ENCODE data around the gene DHX36.

The DHX36 gene, protein sequence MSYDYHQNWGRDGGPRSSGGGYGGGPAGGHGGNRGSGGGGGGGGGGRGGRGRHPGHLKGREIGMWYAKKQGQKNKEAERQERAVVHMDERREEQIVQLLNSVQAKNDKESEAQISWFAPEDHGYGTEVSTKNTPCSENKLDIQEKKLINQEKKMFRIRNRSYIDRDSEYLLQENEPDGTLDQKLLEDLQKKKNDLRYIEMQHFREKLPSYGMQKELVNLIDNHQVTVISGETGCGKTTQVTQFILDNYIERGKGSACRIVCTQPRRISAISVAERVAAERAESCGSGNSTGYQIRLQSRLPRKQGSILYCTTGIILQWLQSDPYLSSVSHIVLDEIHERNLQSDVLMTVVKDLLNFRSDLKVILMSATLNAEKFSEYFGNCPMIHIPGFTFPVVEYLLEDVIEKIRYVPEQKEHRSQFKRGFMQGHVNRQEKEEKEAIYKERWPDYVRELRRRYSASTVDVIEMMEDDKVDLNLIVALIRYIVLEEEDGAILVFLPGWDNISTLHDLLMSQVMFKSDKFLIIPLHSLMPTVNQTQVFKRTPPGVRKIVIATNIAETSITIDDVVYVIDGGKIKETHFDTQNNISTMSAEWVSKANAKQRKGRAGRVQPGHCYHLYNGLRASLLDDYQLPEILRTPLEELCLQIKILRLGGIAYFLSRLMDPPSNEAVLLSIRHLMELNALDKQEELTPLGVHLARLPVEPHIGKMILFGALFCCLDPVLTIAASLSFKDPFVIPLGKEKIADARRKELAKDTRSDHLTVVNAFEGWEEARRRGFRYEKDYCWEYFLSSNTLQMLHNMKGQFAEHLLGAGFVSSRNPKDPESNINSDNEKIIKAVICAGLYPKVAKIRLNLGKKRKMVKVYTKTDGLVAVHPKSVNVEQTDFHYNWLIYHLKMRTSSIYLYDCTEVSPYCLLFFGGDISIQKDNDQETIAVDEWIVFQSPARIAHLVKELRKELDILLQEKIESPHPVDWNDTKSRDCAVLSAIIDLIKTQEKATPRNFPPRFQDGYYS

GRCh38 chr3:154323891-154324738 lies at the start of gene DHX36:
Gene DHX36 (minus strand): TSS chr3:154324487. CDS start chr3:154324416, 71 bp downstream.
- peak; percentile 93 for DNase-seq (ENCODE audit: low spot score)

DNA sequence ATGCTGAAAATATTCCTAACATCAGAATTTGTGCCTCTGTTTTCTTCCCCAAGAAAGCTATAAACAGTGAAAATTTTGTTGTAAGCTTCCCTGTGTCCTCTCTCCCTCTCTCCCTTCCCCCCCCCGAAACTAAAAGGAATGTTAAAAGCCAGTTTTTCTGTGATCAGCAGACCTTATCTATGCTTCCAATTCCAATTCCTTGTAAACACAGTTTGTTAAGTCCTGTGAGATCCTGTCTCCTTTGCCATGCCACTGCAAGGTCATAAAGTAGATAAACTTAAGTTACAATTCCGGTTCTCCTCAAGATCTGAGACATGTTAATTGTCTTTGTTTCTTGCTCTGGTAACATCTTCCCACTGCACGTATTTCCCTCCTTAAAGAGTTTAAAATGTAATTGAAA lies 42.9 kb upstream of the DHX36 start:
- DNase-seq (ENCODE audit: low spot score), result no peak

GRCh38 chr3:154364849-154365248 lies 40.6 kb upstream of the DHX36 start:
- DNase-seq (ENCODE audit: low spot score), result no peak

GRCh38 chr3:154361099-154361498 lies 36.8 kb upstream of the DHX36 start:
- DNase-seq (ENCODE audit: low spot score), result no peak

DNA sequence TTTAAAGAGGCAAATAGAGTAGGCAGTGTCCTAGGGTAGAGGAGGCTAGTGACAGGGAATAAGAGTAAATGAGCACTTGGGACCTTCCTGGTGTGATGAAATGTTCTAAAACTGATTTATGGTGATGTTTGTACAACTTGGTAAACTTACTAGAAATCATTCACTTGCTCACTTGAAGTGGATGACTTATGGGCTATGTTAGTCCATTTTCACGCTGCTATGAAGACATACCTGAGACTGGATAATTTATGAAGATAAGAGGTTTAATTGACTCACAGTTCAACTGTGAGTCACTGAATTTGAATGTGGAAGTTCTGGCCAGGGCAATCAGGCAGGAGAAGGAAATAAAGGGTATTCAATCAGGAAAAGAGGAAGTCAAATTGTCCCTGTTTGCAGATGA lies 31.7 kb upstream of the DHX36 start:
- no peak for DNase-seq (ENCODE audit: low spot score)

DNA sequence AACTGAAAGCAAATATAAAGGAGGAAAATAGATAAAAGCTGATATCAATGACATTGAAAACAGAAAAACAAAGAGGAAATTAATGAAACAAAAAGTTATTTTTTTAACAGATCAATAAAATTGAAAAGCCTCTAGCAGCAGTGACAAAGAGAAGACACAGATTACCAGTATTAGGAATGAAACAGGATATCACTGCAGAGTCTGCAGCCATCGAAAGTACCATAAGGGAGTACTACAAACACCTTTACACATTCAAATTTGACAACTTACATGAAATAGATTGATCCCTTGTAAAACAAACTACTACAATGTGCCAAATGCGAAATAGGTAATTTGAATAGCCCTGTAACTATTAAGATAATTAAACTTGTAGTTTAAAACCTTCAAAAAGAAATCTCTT lies 24.9 kb upstream of the DHX36 start:
- no peak for DNase-seq (ENCODE audit: low spot score)

- no peak for DNase-seq (ENCODE audit: low spot score)
These were observed 21.3 kb upstream of the DHX36 start for GRCh38 chr3:154345422-154346122.

GRCh38 chr3:154338570-154338969 lies 14.3 kb upstream of the DHX36 start:
- no peak for DNase-seq (ENCODE audit: low spot score)

- DNase-seq (ENCODE audit: low spot score), result no peak
These were observed 13.7 kb upstream of the DHX36 start for GRCh38 chr3:154338008-154338407.

- DNase-seq (ENCODE audit: low spot score), result peak; percentile 36
These were observed 10.7 kb upstream of the DHX36 start for GRCh38 chr3:154334973-154335420.

- no peak for DNase-seq (ENCODE audit: low spot score)
These were observed 3.6 kb upstream of the DHX36 start for GRCh38 chr3:154327871-154328270.

- peak; percentile 33 for DNase-seq (ENCODE audit: low spot score)
These were observed 632 bp upstream of the DHX36 start for GRCh38 chr3:154324919-154325318.

DNA sequence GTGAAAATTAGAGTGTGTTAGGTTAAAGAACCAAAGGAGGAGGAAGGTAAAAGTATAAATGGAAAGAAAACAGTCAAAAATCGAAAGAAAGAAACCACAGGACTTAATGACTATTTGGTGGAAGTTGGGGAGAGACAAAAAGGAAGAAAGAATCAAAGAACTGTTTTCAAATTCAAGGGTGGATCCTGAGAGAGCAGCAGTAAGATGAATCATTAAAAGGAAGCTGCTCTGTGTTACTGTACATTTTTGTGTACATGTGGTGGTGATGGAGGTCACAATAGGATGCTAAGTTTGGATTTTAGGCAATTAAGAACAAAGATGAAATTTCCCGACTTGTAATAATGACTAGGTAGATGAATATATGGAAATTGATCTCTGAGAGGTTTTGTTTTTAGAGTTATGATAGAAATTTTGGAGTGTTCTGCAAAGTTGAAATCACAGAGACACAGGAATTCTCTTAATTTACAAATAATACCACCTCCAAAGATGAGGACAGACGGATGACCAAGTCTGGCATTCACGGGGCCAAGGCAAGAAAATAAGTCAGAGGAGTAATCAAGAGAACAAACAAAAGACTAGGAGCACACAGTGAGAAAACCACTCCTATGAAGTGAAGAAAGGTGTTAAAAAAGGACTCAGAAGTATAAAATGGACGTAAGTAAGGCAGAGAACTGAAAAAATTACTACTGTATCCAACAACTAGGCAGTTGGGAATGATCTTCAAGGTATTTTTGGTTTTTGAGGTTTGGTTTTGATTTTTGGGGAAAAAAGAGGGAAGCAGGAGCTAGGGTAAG lies 7.1 kb downstream of the DHX36 start:
- DNase-seq (ENCODE audit: low spot score), result no peak

DNA sequence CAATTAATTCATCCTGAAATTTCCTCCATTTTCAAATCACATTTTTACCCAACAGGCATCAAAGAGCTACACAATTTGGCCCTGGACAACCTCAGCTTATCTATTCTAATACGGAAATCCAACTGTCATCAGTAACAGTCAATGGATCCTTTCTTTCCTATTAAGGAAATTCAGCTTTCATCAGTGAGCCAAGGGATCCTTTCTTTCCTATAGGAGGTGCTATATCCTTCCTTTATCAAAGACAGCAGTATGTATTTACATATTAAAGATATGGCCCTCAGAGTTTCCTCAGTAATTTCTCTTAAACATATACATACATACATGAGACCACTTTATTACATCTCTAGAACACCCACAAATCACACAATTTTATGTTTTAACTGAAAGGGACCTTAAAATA lies 10.1 kb downstream of the DHX36 start:
- DNase-seq (ENCODE audit: low spot score), result no peak

DNA sequence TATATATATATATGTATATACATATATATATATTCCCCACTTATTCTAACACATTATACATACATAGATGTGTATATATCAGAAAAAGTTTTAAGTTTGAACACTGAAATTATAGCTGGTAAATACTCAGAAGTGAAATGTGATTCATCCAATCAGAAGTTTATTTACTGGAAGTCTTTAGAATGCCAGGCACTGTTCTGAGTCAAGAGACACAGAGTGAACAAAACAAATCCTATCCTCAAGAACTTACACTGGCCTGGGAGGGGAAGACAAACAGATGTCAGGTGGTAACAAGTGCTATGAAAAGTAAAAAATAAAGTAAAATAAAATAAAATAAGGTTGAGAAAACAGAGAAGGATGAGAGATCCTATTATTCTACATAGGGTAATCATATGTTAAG lies 13.4 kb downstream of the DHX36 start:
- DNase-seq (ENCODE audit: low spot score), result no peak

- no peak for DNase-seq (ENCODE audit: low spot score)
These were observed 16.9 kb downstream of the DHX36 start for GRCh38 chr3:154307363-154307762.

DNA sequence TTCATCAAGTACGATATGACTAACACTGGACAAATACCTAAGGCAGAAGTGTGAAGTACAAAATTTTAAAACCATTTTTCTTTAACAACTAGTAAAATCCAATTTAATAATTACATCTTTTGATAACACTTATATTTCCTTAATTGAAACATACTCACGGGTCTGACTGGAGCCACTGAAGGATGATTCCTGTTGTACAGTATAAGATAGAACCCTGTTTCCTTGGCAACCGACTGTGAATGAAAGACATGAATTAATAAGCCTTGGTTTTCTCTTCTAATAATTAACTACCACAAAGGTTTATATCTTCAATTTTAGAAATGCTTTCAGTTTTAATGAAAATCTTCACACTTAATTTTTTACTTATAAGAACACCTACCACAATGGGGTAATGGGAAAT lies 19.4 kb downstream of the DHX36 start:
- no peak for DNase-seq (ENCODE audit: low spot score)

GRCh38 chr3:154304116-154304786 lies 20.0 kb downstream of the DHX36 start:
- DNase-seq (ENCODE audit: low spot score), result no peak

DNA sequence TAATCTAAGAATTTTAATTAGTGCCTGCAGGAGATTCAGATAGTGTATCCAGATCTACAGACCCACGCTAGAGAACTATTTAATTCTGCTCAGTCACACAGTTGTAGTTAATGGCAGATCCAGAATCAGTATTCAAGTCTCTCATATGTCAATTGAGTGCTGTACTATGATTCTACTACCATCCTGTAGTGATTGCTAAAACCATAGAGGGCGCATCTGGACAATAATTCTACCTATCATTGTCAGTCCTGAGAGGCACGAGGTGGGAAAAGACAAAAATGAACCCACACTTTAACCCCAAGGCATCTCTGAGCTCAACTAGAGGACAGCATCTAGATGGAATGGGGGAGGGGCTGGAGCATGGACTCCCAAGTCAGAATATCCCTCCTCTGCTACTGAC lies 22.7 kb downstream of the DHX36 start:
- no peak for DNase-seq (ENCODE audit: low spot score)

- DNase-seq (ENCODE audit: low spot score), result no peak
These were observed 30.3 kb downstream of the DHX36 start for GRCh38 chr3:154294016-154294415.

Data from cerebellar cortex (tissue), 1 donor.